Natural killer cell (primary cell): ENCODE results near the gene HIVEP3. TPM values are rescaled to one million over a fixed set of nuclear protein-coding genes. Genes with fewer than 3 reads are reported as not detected.
A peak's percentile ranks its signal among the peaks of the same experiment; 100 is the strongest.

Source experiments
- ATAC-seq, 3 donors: fragments of 150-1000 bp in 2 of 3; fragments of 200-7000 bp in 1 of 3; cut with Tn5 transposase; 1 replicate in 1 of 3; 2 replicates in 2 of 3; pipeline ENCODE4 v1.10.0; 2021; ENCODE audit warnings: mild to moderate bottlenecking in 2 of 3, moderate library complexity in 2 of 3
- DNase-seq, 2 donors: peaks; one replicate each; pipeline versions ENCODE4 v3.0.0 to v3.0.0-alpha.2; 2013 to 2021; ENCODE audit warnings: mixed read lengths in 1 of 2
- H3K27ac ChIP-seq: one replicate; pipeline ENCODE4 v1.5.1; 2013; ENCODE audit warnings: mild to moderate bottlenecking, low read length
- H3K27me3 ChIP-seq: one replicate; pipeline ENCODE4 v1.6.1; 2013; ENCODE audit warnings: low read length; ENCODE audit not compliant: control insufficient read depth, insufficient read depth
- H3K36me3 ChIP-seq: one replicate; pipeline ENCODE4 v1.6.1; 2013; ENCODE audit warnings: low read length; ENCODE audit not compliant: control insufficient read depth, insufficient read depth
- H3K4me1 ChIP-seq: one replicate; pipeline ENCODE4 v1.6.1; 2013; ENCODE audit warnings: low read length; ENCODE audit not compliant: control insufficient read depth, insufficient read depth
- H3K4me3 ChIP-seq: one replicate; pipeline ENCODE4 v1.5.1; 2013; ENCODE audit warnings: low read length
- H3K9me3 ChIP-seq: one replicate; pipeline ENCODE4 v1.6.1; 2013; ENCODE audit warnings: low read length; ENCODE audit not compliant: control insufficient read depth, insufficient read depth
- H3K27ac Mint-ChIP-seq, 2 donors: one replicate each; pipeline ENCODE4 v1.8.0; 2022; ENCODE audit warnings: mild to moderate bottlenecking in 2 of 2, mixed read lengths in 2 of 2, moderate library complexity in 1 of 2
- H3K27me3 Mint-ChIP-seq, 2 donors: one replicate each; pipeline ENCODE4 v1.8.0; 2022; ENCODE audit warnings: low read depth in 2 of 2, mixed read lengths in 2 of 2
- H3K36me3 Mint-ChIP-seq: one replicate; pipeline ENCODE4 v1.8.0; 2022; ENCODE audit warnings: mixed read lengths
- H3K4me1 Mint-ChIP-seq, 2 donors: one replicate each; pipeline ENCODE4 v1.8.0; 2022; ENCODE audit warnings: mixed read lengths in 2 of 2
- H3K4me3 Mint-ChIP-seq: one replicate; pipeline ENCODE4 v1.8.0; 2022; ENCODE audit warnings: mild to moderate bottlenecking, moderate library complexity, mixed read lengths
- H3K9me3 Mint-ChIP-seq, 2 donors: one replicate each; pipeline ENCODE4 v1.8.0; 2022; ENCODE audit warnings: mixed read lengths in 2 of 2
- WGBS: methylation state at CpG from one replicate; pipeline ENCODE4 v1.1.7; 2013; ENCODE audit warnings: missing lambda C conversion rate; ENCODE audit not compliant: insufficient coverage; 5-methylcytosine and 5-hydroxymethylcytosine counted together
- intact Hi-C: fragments of 100-400 bp; cut with micrococcal nuclease; formaldehyde crosslinking; loops from one replicate; pipeline ENCODE4 v1.14.2; 2022
- total RNA-seq, 4 donors: library from RNA; stranded (reverse); fragments of 120-200 nt in 1 of 4; gene quantifications; one replicate each; pipeline versions ENCODE4 v1.2.3 to v1.2.4, GENCODE V29; 2013 to 2022
- TF ChIP-seq, protein P1 (sequence below): fragments of 200-600 bp; IDR thresholded peaks from one replicate; pipeline ENCODE4 v1.8.0; 2022; ENCODE audit warnings: antibody characterized with exemption

The HIVEP3 gene
- total RNA-seq, 3 donors from 2014 or later (not counting 1 experiment from before 2014, with no cell fraction given): 26.2 to 35.2 (median 29.8) TPM

- Histone ChIP-seq H3K9me3 (no peaks in the 10 kb centered on the region), H3K27me3 (no peaks in the 10 kb centered on the region), H3K27ac (no peak overlapping the region), H3K36me3 (no peaks in the 10 kb centered on the region), H3K4me1 (peaks cover 48% of the 10 kb centered on the region), H3K4me3 (no peak overlapping the region)
- Mint-ChIP-seq H3K36me3 (no peaks in the 10 kb centered on the region), H3K9me3 (no peaks in the 10 kb centered on the region), H3K27ac (peak overlapping the region; percentile 81 to 85), H3K4me3 (peak overlapping the region; percentile 61), H3K27me3 (no peaks in the 10 kb centered on the region), H3K4me1 (peaks cover 67 to 80% of the 10 kb centered on the region in 2 donors)
- ATAC-seq: no peak
- intact Hi-C loops: no loop called here
- WGBS: 94% methylated on average over 10 of the region's 10 CpGs
- no peak for DNase-seq
- TF ChIP-seq, protein P1, sequence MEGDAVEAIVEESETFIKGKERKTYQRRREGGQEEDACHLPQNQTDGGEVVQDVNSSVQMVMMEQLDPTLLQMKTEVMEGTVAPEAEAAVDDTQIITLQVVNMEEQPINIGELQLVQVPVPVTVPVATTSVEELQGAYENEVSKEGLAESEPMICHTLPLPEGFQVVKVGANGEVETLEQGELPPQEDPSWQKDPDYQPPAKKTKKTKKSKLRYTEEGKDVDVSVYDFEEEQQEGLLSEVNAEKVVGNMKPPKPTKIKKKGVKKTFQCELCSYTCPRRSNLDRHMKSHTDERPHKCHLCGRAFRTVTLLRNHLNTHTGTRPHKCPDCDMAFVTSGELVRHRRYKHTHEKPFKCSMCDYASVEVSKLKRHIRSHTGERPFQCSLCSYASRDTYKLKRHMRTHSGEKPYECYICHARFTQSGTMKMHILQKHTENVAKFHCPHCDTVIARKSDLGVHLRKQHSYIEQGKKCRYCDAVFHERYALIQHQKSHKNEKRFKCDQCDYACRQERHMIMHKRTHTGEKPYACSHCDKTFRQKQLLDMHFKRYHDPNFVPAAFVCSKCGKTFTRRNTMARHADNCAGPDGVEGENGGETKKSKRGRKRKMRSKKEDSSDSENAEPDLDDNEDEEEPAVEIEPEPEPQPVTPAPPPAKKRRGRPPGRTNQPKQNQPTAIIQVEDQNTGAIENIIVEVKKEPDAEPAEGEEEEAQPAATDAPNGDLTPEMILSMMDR: no peak
Observed at GRCh38 chr1:41674522-41674921, 244.2 kb downstream of the HIVEP3 start.

DNA sequence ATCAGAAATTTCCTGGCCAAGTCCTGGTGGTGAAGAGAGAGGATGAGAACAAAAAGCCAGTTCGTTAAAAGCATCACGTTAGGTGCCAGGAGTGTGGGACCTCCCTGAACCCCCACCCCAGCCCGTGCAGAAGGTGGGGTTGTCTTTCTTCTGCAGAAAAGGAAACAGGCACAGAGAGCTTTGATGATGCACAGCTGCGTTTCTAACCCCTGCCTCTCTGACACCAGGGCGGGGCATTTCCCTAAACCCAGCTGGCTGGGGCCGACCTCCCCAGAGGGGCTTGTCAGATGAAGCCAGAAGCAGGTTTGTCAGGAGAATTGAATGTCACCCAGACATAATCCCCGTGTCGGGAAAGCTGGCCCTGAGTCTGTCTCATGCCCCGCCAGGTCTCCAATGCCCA, 244.9 kb downstream of the HIVEP3 start:
- H3K27ac ChIP-seq: peak overlapping the region; percentile 75
- WGBS: 20% methylated on average over 9 of the region's 9 CpGs
- no peaks in the 10 kb centered on the region for H3K36me3 Mint-ChIP-seq
- no peaks in the 10 kb centered on the region for H3K27me3 ChIP-seq
- H3K9me3 ChIP-seq: no peaks in the 10 kb centered on the region
- H3K27ac Mint-ChIP-seq: peak overlapping the region; percentile 81 to 85
- ATAC-seq: peak; percentile 56 to 64 (median 56)
- no peak overlapping the region for H3K4me3 ChIP-seq
- intact Hi-C loops: no loop called here
- H3K4me3 Mint-ChIP-seq: peak overlapping the region; percentile 75
- peak in 1 of 2 donors; percentile 70 for DNase-seq
- TF ChIP-seq, protein P1: no peak
- peaks cover 65 to 73% of the 10 kb centered on the region in 2 donors for H3K4me1 Mint-ChIP-seq
- no peaks in the 10 kb centered on the region for H3K27me3 Mint-ChIP-seq
- no peaks in the 10 kb centered on the region for H3K36me3 ChIP-seq
- H3K4me1 ChIP-seq: peaks cover 41% of the 10 kb centered on the region
- no peaks in the 10 kb centered on the region for H3K9me3 Mint-ChIP-seq

- no peaks in the 10 kb centered on the region for H3K27me3 Mint-ChIP-seq
- H3K27ac Mint-ChIP-seq: peak overlapping the region; percentile 81 to 85
- H3K9me3 ChIP-seq: no peaks in the 10 kb centered on the region
- H3K4me3 Mint-ChIP-seq: peak overlapping the region; percentile 75
- DNase-seq: peak in 1 of 2 donors; percentile 82
- peaks cover 61 to 68% of the 10 kb centered on the region in 2 donors for H3K4me1 Mint-ChIP-seq
- H3K9me3 Mint-ChIP-seq: no peaks in the 10 kb centered on the region
- no peak overlapping the region for H3K4me3 ChIP-seq
- 0% methylated on average over 4 of the region's 4 CpGs for WGBS
- intact Hi-C loops: no loop called here
- H3K27me3 ChIP-seq: no peaks in the 10 kb centered on the region
- peak; percentile 75 to 93 (median 89) for ATAC-seq
- TF ChIP-seq, protein P1: no peak
- peaks cover 37% of the 10 kb centered on the region for H3K4me1 ChIP-seq
- no peaks in the 10 kb centered on the region for H3K36me3 ChIP-seq
- H3K36me3 Mint-ChIP-seq: no peaks in the 10 kb centered on the region
- H3K27ac ChIP-seq: peak overlapping the region; percentile 75
Observed at GRCh38 chr1:41673378-41673777, 245.3 kb downstream of the HIVEP3 start.
